GM21515 (cell line): ENCODE results near the gene NFATC1.

Experiments
- ATAC-seq: cut with Tn5 transposase; IDR thresholded peaks from one replicate; pipeline ENCODE4 v1.9.1; 2021; ENCODE audit not compliant: unreplicated experiment

NFATC1 gene

GRCh38 chr18:79453816-79454735 lies 58.3 kb downstream of the NFATC1 start:
- ATAC-seq = no peak

- no peak for ATAC-seq
Measured at GRCh38 chr18:79455261-79455660, 59.5 kb downstream of the NFATC1 start.

- no peak for ATAC-seq
Measured at GRCh38 chr18:79456105-79456980, 60.6 kb downstream of the NFATC1 start.

- ATAC-seq = no peak
Measured at GRCh38 chr18:79457239-79457638, 61.5 kb downstream of the NFATC1 start.

- no peak for ATAC-seq
Measured at GRCh38 chr18:79457652-79458051, 61.9 kb downstream of the NFATC1 start.

GRCh38 chr18:79458131-79458838 lies 62.6 kb downstream of the NFATC1 start:
- no peak for ATAC-seq

GRCh38 chr18:79458917-79459803 lies 63.4 kb downstream of the NFATC1 start:
- ATAC-seq = no peak

- peak; percentile 20 for ATAC-seq
Measured at GRCh38 chr18:79459946-79460480, 64.3 kb downstream of the NFATC1 start.

- peak; percentile 73 for ATAC-seq
Measured at GRCh38 chr18:79460481-79461300, 65.0 kb downstream of the NFATC1 start.

- ATAC-seq = no peak
Measured at GRCh38 chr18:79461627-79462026, 65.9 kb downstream of the NFATC1 start.

GRCh38 chr18:79463424-79463960 lies 67.8 kb downstream of the NFATC1 start:
- ATAC-seq = no peak

- peak; percentile 68 for ATAC-seq
Measured at GRCh38 chr18:79465392-79465991, 69.8 kb downstream of the NFATC1 start.

GRCh38 chr18:79466591-79466990 lies 70.9 kb downstream of the NFATC1 start:
- ATAC-seq = peak; percentile 56

- no peak for ATAC-seq
Measured at GRCh38 chr18:79467126-79467525, 71.4 kb downstream of the NFATC1 start.

- no peak for ATAC-seq
Measured at GRCh38 chr18:79468119-79468789, 72.5 kb downstream of the NFATC1 start.

- ATAC-seq = no peak
Measured at GRCh38 chr18:79469309-79469708, 73.6 kb downstream of the NFATC1 start.

- no peak for ATAC-seq
Measured at GRCh38 chr18:79469751-79470505, 74.2 kb downstream of the NFATC1 start.
